Measurements from ENCODE around the gene CLDN25.

Gene CLDN25

DNA sequence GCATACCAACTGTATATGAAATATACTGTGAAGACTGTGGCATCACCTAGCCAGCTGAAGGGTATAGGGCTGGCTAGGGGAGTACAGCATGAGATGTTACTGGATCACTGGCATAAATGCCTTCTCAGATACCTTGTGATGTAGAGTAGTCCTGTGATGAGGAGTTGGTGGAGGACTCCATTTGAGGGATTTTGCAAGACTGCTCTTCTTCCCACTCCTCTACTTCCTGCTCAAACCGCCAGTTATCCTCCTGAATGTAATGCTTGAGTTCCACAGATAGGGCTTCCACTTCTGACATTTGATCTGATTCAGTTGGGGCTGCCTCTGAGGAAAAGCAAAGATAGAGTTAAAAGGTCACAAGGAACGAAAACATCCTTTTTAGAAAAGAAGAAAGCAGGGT lies 29.3 kb downstream of the CLDN25 start:
- no peak for DNase-seq (ENCODE audit: low spot score)

DNA sequence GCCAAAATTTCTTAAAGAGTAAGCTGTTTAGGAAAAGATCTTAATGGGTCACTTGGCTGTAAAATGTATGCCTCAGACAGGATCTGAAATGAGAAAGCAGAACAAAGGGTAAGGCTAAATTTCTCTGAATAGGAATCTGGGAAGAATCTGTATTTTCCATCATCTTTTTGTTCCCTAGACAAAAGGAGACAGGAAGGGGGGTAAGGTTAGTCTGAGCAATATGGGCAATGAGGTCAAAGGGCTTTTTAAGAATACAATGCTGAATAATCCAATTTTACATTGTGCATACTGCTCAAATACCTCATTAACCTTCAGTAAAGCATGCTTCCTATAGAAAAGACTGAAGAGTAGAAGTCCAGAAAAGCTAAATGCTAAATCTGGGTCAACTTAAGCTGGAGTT lies 34.6 kb downstream of the CLDN25 start:
- no peak for DNase-seq (ENCODE audit: low spot score)

DNA sequence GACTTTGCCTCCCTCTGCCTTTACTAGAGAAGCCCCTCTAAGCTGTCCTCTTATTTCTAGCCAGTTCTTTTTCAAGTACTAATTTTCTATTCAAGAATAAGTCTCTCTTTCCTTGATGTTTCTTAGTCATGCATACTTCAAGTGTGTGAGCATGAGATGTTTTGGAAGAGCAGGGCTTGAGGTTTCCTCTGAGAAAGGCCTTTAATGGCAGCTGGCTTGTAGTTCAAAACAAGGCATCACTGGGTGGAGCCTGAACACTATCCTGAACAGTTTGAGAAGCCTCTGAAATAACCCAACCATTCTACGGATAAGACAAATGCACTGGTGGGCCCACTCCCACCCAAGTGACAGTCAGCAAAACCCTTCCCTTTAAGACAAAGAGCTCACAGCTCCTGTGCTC lies 37.6 kb downstream of the CLDN25 start:
- no peak for DNase-seq (ENCODE audit: low spot score)

DNA sequence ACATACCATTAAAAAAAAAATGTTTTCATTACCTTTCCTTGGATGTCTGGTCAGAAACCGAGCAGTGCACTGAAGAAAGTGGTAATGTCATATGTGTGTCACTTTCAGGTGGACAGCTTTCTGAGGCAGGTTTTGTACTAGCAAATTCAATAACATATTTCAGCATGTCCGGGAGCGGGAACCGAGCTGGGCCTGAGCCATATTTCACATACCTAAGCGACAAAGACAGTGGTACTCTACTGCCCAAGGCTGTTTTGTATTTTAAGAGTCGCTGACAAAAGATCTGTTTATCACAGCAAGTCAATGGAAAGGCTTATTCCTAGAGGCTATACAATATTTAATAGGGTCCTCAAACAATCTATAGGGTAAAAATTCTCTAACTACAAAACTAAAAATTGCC lies 38.0 kb downstream of the CLDN25 start:
- no peak for DNase-seq (ENCODE audit: low spot score)

DNA sequence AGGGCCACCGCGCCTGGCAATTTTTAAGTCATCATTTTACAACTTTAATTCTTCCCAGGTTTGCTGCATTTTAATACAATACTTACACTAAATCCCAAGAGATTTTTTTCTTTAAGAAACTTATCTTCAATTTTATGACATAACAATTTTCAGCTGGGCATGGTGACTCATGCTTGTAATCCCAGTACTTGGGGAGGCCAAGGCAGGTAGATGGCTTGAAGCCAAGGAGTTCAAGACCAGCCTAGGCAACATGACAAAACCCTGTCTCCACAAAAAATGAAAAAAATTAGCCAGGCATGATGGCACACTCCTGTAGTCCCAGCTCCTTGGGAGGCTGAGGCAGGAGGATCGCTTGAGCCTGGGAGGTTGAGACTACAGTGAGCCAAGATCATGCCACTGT lies 38.8 kb downstream of the CLDN25 start:
- DNase-seq (ENCODE audit: low spot score): no peak

DNA sequence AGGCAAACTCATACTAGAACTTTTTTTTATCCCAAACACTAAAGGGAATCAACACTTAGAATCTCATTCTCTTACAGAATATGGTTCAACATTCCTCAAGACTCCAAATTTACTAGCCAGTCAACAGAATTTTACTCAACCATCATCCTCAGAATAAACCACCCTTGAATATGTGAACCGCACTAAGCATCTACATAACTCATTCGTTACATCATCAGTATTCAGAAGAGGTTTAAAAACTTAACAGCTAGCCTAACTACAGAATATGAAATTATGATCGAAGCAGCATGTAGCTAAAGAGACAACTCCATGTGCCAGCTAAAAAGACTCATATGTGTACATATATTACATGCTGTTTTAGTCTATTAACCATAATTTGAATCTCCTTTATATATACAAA lies 47.9 kb downstream of the CLDN25 start:
- DNase-seq (ENCODE audit: low spot score): no peak

DNA sequence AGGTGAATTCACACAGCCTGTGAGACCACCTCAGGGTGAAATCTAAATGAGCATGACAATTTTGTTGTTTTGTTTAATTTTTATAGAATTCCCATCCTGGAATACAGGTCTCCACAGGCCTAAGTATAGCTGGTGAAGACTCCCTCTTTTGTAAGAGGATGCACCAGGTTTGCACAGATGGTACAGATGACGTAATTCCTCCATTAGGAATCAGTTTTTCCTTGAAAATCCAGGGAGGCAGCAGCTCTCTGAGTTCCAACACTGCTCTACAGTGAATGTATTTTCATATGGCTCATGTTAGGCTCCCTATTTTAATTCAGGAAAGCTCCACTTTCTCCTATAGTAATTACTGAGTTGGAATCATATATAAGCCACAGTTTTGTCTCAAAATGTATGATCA lies 48.6 kb downstream of the CLDN25 start:
- no peak for DNase-seq (ENCODE audit: low spot score)

DNA sequence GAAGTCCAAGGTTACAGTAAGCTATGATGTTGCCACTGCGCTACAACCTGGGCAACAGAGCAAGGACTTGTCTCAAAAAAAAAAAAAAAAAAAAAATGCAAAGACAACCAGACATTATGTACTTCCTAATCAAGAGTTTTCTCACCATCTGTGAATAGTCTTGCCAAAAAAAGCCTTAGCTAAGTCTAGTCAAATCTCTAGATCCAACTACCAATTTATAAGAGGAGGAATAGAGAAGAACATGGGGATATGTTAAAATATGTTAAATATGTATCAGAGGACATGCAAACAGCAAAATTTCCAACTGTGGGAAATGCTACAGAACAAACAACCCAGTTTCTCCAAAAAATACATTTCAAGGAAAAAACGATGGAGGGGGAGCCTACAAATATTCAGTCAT lies 50.2 kb downstream of the CLDN25 start:
- DNase-seq (ENCODE audit: low spot score): no peak
